Measurements from ENCODE around the gene KCNAB1. TPM values are rescaled to one million over a fixed set of nuclear protein-coding genes. Genes with fewer than 3 reads are reported as not detected.

The KCNAB1 gene
- polyA plus RNA-seq, 3 donors: 2.6 to 3.3 (median 3.2) TPM

- DNase-seq: no peak
These were observed 240.6 kb downstream of the KCNAB1 start for GRCh38 chr3:156360963-156361362.

- no peak for DNase-seq
These were observed 246.2 kb downstream of the KCNAB1 start for GRCh38 chr3:156366559-156366958.

- DNase-seq: no peak
These were observed 247.8 kb downstream of the KCNAB1 start for GRCh38 chr3:156368189-156368588.

GRCh38 chr3:156371701-156372100, 251.3 kb downstream of the KCNAB1 start:
- DNase-seq: peak; percentile 27

- DNase-seq: no peak
These were observed 252.7 kb downstream of the KCNAB1 start for GRCh38 chr3:156373095-156373494.

GRCh38 chr3:156373654-156374053, 253.3 kb downstream of the KCNAB1 start:
- DNase-seq: no peak

- DNase-seq: no peak
These were observed 255.8 kb downstream of the KCNAB1 start for GRCh38 chr3:156376199-156376598.

GRCh38 chr3:156377266-156377665, 256.9 kb downstream of the KCNAB1 start:
- DNase-seq: no peak

- no peak for DNase-seq
These were observed 257.3 kb downstream of the KCNAB1 start for GRCh38 chr3:156377718-156378117.

- DNase-seq: no peak
These were observed 258.5 kb downstream of the KCNAB1 start for GRCh38 chr3:156378871-156379270.

- DNase-seq: no peak
These were observed 258.9 kb downstream of the KCNAB1 start for GRCh38 chr3:156379327-156379726.

GRCh38 chr3:156381253-156381652, 260.9 kb downstream of the KCNAB1 start:
- no peak for DNase-seq

GRCh38 chr3:156382458-156383346, 262.3 kb downstream of the KCNAB1 start:
- DNase-seq: no peak

- DNase-seq: no peak
These were observed 263.2 kb downstream of the KCNAB1 start for GRCh38 chr3:156383441-156384025.

GRCh38 chr3:156388497-156389448, 268.4 kb downstream of the KCNAB1 start:
- DNase-seq: no peak

- no peak for DNase-seq
These were observed 269.1 kb downstream of the KCNAB1 start for GRCh38 chr3:156389449-156389950.

GRCh38 chr3:156390846-156391245, 270.5 kb downstream of the KCNAB1 start:
- DNase-seq: no peak

- no peak for DNase-seq
These were observed 275.8 kb downstream of the KCNAB1 start for GRCh38 chr3:156395961-156396710.

GRCh38 chr3:156396851-156397250, 276.5 kb downstream of the KCNAB1 start:
- DNase-seq: no peak

- DNase-seq: no peak
These were observed 277.2 kb downstream of the KCNAB1 start for GRCh38 chr3:156397534-156397933.

GRCh38 chr3:156400062-156400461, 279.7 kb downstream of the KCNAB1 start:
- no peak for DNase-seq
